Hematopoietic multipotent progenitor cell (in vitro differentiated cells): ENCODE measurements around the gene SPIRE2. TPM values are rescaled to one million over a fixed set of nuclear protein-coding genes. Genes with fewer than 3 reads are reported as not detected.
"Not testable (repeated sequence)": the region's sequence is repeated elsewhere in the genome, so short reads cannot be mapped to it uniquely, and the experiment has no call there.

ENCODE experiments used
- DNase-seq, 3 donors: peaks; one replicate each; pipeline ENCODE4 v3.0.0-alpha.2; 2011 to 2015; ENCODE audit warnings: low read depth in 2 of 3, low spot score in 2 of 3
- total RNA-seq: library from RNA; depleted of rRNA; stranded (reverse); fragments of >200 nt; gene quantifications from one replicate; pipeline ENCODE4 v1.2.3, GENCODE V29; 2012

The SPIRE2 gene
- total RNA-seq, 1 donor: 0.54 TPM

GRCh38 chr16:89912143-89912542 is 83.9 kb downstream of the SPIRE2 start:
- DNase-seq: no peak

GRCh38 chr16:89912627-89913026 is 84.4 kb downstream of the SPIRE2 start:
- no peak for DNase-seq

GRCh38 chr16:89913408-89914387 is 85.4 kb downstream of the SPIRE2 start:
- DNase-seq: no peak

- not testable (repeated sequence) for DNase-seq
Observed at GRCh38 chr16:89914642-89915285, 86.5 kb downstream of the SPIRE2 start.

GRCh38 chr16:89915303-89916232 is 87.3 kb downstream of the SPIRE2 start:
- DNase-seq: no peak

GRCh38 chr16:89917773-89918452 is 89.6 kb downstream of the SPIRE2 start:
- peak; percentile 55 to 80 (median 79) for DNase-seq

- peak in 2 of 3 donors; percentile 68 to 69 for DNase-seq
Observed at GRCh38 chr16:89918453-89919347, 90.4 kb downstream of the SPIRE2 start, which contains the start of gene MC1R. TSS of gene MC1R (plus strand) at chr16:89918862. CDS start at chr16:89919259, 397 bp downstream.

- no peak for DNase-seq
Observed at GRCh38 chr16:89919535-89920406, 91.5 kb downstream of the SPIRE2 start.

- no peak for DNase-seq
Observed at GRCh38 chr16:89920723-89921122, 92.4 kb downstream of the SPIRE2 start.

Other genes starting within 250 kb of the SPIRE2 start
- under 0.01 TPM for gene DPEP1, start 214.8 kb upstream of the SPIRE2 start, total RNA-seq
- 126 TPM for gene CHMP1A, start 170.8 kb upstream of the SPIRE2 start, total RNA-seq
- 2.7 TPM for gene SPATA33, start 170.6 kb upstream of the SPIRE2 start, total RNA-seq
- 39.6 TPM for gene CDK10, start 141.8 kb upstream of the SPIRE2 start, total RNA-seq
- gene SPATA2L, start 126.8 kb upstream of the SPIRE2 start, total RNA-seq: 37.7 TPM
- gene VPS9D1, start 107.6 kb upstream of the SPIRE2 start, total RNA-seq: 5.1 TPM
- gene ZNF276, start 106.9 kb upstream of the SPIRE2 start, total RNA-seq: 71.4 TPM
- gene FANCA, start 11.8 kb upstream of the SPIRE2 start, total RNA-seq: 43.1 TPM
- 195 TPM for gene TCF25, start 45.1 kb downstream of the SPIRE2 start, total RNA-seq
- gene MC1R, start 90.4 kb downstream of the SPIRE2 start, total RNA-seq: 15.9 TPM
- gene TUBB3, start 94.9 kb downstream of the SPIRE2 start, total RNA-seq: 1.1 TPM
- gene DEF8, start 120.3 kb downstream of the SPIRE2 start, total RNA-seq: 29.4 TPM
- gene DBNDD1, start 191.0 kb downstream of the SPIRE2 start, total RNA-seq: 1.1 TPM
- gene PRDM7, start 248.9 kb downstream of the SPIRE2 start, total RNA-seq: not detected